ENCODE data around the gene PRKG2. TPM values are rescaled to one million over a fixed set of nuclear protein-coding genes. Genes with fewer than 3 reads are reported as not detected.

PRKG2 gene
- total and polyA plus RNA-seq, 10 of the 15 experiments (the other 5 are each of a cell fraction or from before 2014, with no cell fraction given), result not detected

GRCh38 chr4:81065446-81065845 is 149.6 kb downstream of the PRKG2 start:
- intact Hi-C loops (cut with micrococcal nuclease; ENCODE audit: unreplicated experiment), result loop anchor here (5.0 kb wide), 1 partner anchor 197 kb away; no protein-coding TSS in a partner anchor
- Histone ChIP-seq H2AFZ (ENCODE audit: control insufficient read depth, low read depth, low read length) (no peak overlapping the region), H3K4me1 (ENCODE audit: control insufficient read depth, insufficient read depth, low read length) (no peaks in the 10 kb centered on the region; the same call in 1 of the 2 replicates), H3K9ac (ENCODE audit: control insufficient read depth, insufficient read depth, low read length) (no peak overlapping the region), H3K36me3 (ENCODE audit: control insufficient read depth in 2 of 2, insufficient read depth in 2 of 2, low read length in 1 of 2) (no peaks in the 10 kb centered on the region), H3K27me3 (replicated peaks in 1 of 2; ENCODE audit: control insufficient read depth in 2 of 2, insufficient read depth in 2 of 2, low read length in 1 of 2) (no peaks in the 10 kb centered on the region), H3K27ac (ENCODE audit: control insufficient read depth, insufficient read depth) (no peak overlapping the region), H3K79me2 (ENCODE audit: control insufficient read depth, insufficient read depth, low read length) (no peaks in the 10 kb centered on the region), H3K4me3 (no peak overlapping the region), H3K4me2 (ENCODE audit: control insufficient read depth, insufficient read depth) (no peak overlapping the region), H4K20me1 (ENCODE audit: control insufficient read depth, insufficient read depth) (no peaks in the 10 kb centered on the region), H3K9me3 (replicated peaks; ENCODE audit: control insufficient read depth, insufficient read depth, low read length) (no peaks in the 10 kb centered on the region)
- CTCF ChIA-PET, result interaction anchor here (0.7 to 1.1 kb wide), 3 partner anchors 26 to 703 kb away, joined by 3 to 4 read pairs (median 3); no protein-coding TSS in a partner anchor
- POLR2A ChIA-PET, result no interaction called here
- WGBS (ENCODE audit: insufficient coverage, insufficient replicate concordance, low lambda C conversion rate, missing lambda C conversion rate), result 35% methylated on average over 5 of the region's 5 CpGs
- no peak for FAIRE-seq
- RAD21 ChIA-PET (ENCODE audit: unreplicated experiment), result interaction anchor here (0.8 to 1.2 kb wide), 2 partner anchors 26 to 703 kb away, joined by 3 read pairs; no protein-coding TSS in a partner anchor
- SMC1A ChIA-PET (ENCODE audit: uncharacterized antibody, unreplicated experiment), result interaction anchor here (0.9 to 1.6 kb wide), 3 partner anchors 8 to 703 kb away, joined by 3 to 7 read pairs (median 3); no protein-coding TSS in a partner anchor
- TF ChIP-seq POLR2AphosphoS5 (IDR thresholded peaks at IDR 0.05; ENCODE audit: low read length) (no peak), KLF5 (IDR thresholded peaks at IDR 0.05; ENCODE audit: partially characterized antibody) (no peak), PML (IDR thresholded peaks at IDR 0.05; ENCODE audit: low read length) (no peak), SPI1 (IDR thresholded peaks at IDR 0.05; ENCODE audit: borderline replicate concordance, insufficient read depth, low read depth, low read length) (no peak), SKIL (IDR thresholded peaks at IDR 0.05; ENCODE audit: low read depth, poor library complexity, severe bottlenecking) (no peak), CREM (IDR thresholded peaks at IDR 0.05; ENCODE audit: low read depth) (no peak), MTA2 (IDR thresholded peaks at IDR 0.05; ENCODE audit: low read depth) (no peak), DPF2 (IDR thresholded peaks at IDR 0.05) (no peak), ZNF384 (IDR thresholded peaks at IDR 0.05; ENCODE audit: borderline replicate concordance, low read depth, low read length) (no peak), SIX5 (IDR thresholded peaks at IDR 0.05; ENCODE audit: low read depth, low read length, severe bottlenecking) (no peak), ZNF24 (IDR thresholded peaks at IDR 0.05) (no peak), JUNB (IDR thresholded peaks at IDR 0.05) (no peak), TAF1 (IDR thresholded peaks at IDR 0.05; ENCODE audit: borderline replicate concordance, low read depth, low read length) (no peak), POLR2A (IDR thresholded peaks at IDR 0.05; ENCODE audit: low read depth, low read length) (no peak)
- TF ChIP-seq, protein P1, sequence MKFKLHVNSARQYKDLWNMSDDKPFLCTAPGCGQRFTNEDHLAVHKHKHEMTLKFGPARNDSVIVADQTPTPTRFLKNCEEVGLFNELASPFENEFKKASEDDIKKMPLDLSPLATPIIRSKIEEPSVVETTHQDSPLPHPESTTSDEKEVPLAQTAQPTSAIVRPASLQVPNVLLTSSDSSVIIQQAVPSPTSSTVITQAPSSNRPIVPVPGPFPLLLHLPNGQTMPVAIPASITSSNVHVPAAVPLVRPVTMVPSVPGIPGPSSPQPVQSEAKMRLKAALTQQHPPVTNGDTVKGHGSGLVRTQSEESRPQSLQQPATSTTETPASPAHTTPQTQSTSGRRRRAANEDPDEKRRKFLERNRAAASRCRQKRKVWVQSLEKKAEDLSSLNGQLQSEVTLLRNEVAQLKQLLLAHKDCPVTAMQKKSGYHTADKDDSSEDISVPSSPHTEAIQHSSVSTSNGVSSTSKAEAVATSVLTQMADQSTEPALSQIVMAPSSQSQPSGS (IDR thresholded peaks at IDR 0.05; ENCODE audit: low read length), result no peak
- TF ChIP-seq, protein P2, sequence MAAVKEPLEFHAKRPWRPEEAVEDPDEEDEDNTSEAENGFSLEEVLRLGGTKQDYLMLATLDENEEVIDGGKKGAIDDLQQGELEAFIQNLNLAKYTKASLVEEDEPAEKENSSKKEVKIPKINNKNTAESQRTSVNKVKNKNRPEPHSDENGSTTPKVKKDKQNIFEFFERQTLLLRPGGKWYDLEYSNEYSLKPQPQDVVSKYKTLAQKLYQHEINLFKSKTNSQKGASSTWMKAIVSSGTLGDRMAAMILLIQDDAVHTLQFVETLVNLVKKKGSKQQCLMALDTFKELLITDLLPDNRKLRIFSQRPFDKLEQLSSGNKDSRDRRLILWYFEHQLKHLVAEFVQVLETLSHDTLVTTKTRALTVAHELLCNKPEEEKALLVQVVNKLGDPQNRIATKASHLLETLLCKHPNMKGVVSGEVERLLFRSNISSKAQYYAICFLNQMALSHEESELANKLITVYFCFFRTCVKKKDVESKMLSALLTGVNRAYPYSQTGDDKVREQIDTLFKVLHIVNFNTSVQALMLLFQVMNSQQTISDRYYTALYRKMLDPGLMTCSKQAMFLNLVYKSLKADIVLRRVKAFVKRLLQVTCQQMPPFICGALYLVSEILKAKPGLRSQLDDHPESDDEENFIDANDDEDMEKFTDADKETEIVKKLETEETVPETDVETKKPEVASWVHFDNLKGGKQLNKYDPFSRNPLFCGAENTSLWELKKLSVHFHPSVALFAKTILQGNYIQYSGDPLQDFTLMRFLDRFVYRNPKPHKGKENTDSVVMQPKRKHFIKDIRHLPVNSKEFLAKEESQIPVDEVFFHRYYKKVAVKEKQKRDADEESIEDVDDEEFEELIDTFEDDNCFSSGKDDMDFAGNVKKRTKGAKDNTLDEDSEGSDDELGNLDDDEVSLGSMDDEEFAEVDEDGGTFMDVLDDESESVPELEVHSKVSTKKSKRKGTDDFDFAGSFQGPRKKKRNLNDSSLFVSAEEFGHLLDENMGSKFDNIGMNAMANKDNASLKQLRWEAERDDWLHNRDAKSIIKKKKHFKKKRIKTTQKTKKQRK (IDR thresholded peaks at IDR 0.05; ENCODE audit: low read depth, low read length), result no peak
- no TSS peak for BruUV-seq (replicated peaks)
- in situ Hi-C loops (cut with MboI), result no loop called here
- DNase-seq (ENCODE audit: low read depth, low spot score), result no peak
- no peak for ATAC-seq
